HPDE6-E6E7 (cell line): ENCODE results near the gene CLCF1.

Experiments used
- DNase-seq: peaks from one replicate; pipeline ENCODE4 v3.0.0; 2011; ENCODE audit warnings: missing footprints; ENCODE audit errors: extremely low spot score

Gene CLCF1

GRCh38 chr11:67374571-67375281, 1.3 kb upstream of the CLCF1 start:
- no peak for DNase-seq

DNA sequence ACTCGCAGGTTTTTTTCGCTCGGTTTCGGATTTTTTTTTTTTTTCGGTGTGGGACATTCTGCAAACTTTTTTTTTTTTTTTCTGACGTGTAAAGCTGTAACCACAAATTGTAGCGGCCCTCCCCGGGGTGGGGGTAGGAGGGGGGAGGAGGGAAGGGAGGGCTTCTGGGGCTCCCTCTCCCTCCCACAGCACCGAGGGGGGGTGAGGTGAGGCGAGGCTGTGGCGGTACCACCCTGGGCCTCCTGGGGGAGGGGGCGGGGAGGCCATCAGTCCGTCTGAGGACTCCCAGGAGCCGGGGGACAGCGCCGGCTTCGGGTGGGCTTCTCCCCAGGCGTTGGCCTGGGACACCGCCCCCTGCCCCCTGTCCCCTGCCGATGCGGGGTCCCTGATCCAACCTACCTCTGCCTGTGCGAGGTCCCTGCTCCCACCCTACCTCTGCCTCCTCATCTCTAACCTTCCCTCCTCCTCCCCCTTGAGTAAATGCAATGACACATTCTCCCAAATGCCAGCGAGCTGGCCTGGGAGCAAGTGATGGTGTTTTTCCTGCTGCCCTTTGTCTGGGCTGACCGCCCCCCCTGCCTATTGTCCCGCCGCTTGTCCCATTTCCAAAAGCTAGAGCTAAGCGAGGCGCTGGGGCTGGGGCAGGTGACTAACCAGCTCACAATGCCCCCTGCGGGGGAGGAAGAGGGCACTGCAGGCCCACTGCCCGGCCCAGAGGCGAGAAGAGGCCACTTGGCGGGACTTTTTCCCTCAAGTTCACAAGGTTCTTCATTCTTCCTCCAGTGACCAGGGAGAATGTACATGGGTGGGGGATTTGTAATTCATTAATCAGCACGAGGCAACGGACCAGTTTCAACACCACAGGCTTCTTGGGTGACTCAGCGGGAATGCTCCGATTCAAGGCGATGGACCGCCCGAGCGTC, 511 bp upstream of the CLCF1 start:
- peak; percentile 91 for DNase-seq

GRCh38 chr11:67372321-67372992, 941 bp downstream of the CLCF1 start:
- DNase-seq = no peak

DNA sequence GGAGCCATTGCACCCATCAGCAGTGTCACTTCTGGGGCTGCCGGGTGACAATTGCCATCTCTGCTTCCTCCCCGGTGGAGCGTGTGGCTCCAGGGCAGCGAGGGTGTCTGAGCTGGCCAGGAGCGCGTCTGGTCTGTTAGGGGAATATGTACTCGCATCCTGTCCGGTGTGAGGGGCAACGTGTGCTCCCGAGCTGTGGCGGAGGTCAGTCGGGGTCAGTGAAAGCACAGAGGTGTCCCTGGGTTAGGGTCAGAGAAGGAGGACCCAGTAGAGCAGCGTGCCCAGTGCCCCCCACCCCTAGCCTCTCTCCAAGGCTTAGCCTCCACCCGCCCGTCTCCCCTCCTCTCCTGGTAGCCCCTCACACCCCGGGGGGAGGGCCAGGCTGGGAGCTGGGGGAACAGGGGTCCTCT, 1.5 kb downstream of the CLCF1 start:
- DNase-seq = no peak

DNA sequence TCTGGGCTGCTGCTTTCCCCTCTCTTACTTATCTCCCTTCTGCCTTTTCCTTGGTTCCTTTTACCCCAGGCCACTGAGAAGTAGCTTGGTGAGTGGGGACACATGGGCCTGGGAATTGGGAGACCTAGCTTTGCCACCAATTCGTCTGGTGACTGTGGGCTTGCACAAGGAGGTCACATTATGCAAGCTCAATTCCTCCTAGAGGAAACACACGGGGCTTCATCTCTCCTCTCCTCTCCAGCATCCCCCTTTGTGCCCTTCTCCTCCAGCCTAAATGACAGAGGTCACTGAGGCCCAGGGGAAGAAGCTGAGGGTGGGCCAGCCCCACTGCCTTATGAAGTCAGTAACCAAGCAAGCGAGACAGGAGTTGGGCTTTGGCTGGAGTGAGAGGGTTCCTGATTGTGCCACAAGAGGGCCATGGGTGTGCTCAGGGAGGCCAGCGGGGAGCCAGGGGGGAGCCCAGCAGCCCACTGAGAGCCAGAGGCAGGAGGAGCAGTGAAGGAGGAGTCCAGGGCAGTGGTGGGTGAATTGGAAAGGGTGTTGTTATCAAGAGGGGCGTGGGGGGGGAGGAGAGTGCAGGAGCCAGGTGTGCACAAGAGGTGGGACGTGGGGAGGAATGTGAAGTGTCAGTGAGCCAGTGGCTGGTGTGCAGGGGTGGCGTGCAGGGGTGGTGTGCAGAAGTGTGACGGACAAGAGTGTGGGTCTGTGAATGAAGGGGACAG, 2.0 kb downstream of the CLCF1 start:
- no peak for DNase-seq

- DNase-seq = no peak
Observed at GRCh38 chr11:67370351-67371076, 2.9 kb downstream of the CLCF1 start.

GRCh38 chr11:67369801-67370284, 3.6 kb downstream of the CLCF1 start:
- no peak for DNase-seq

- DNase-seq = no peak
Observed at GRCh38 chr11:67369275-67369674, 4.1 kb downstream of the CLCF1 start.

- no peak for DNase-seq
Observed at GRCh38 chr11:67368621-67369020, 4.8 kb downstream of the CLCF1 start.

DNA sequence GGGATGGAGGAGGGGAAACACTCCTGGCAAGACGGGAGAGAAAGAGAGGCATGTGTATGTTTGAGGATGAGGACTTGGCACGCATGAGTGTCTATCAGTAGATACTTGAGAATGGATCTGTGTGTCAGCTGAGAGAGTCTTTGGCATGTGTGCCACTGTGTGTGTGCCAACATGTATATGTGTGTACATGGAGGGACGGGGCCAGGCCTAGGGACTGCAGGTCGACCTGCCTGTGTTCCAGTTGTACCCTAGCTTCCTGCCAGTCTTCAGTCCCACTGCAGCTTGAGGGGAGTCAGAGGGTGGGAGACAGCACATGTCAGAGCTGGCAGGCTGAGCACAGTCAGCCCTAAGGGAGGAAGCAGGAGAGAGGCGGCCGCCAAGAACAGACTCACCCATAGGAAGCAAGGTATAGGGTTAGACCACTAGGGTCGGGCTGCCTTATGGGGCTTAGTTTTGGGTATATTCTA, 5.6 kb downstream of the CLCF1 start:
- DNase-seq = no peak

DNA sequence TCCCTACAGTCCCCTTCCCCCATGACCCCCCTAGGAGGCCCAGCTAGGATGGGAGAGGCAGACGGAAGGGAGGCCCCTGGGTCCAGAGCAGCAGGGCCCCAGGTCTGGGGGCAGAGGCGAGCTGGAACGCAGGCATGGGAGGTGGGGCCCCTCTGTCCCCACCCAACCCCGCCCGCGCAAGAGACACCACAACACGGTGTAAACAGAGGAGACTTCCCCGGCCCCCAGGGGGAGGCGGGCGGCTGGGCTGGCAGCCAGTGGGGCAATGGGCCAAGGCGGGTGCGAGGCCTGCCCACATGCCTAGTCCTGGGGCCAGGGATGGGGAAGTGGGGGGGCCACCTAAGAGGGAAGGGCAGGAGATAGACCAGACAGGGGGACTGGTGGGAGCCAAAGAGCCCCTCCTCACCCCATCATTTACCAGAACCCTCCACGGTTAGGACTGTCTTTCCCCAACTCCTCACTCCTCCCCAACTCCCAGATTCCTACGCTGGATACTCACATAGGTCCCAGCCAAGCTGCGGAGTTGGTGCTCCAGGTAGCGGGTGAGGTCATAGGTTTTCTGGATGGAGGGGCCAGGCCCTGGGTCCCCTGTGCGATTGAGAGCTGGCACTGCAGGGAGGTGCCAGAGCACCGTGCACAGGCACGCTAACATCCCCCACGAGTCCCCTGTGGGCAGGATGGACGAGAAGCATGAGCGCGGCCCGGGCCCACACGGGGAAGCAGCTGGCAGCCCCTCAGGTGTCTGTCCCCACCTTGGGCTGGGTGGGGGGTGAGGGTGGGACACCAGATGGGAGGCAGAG, 6.2 kb downstream of the CLCF1 start:
- DNase-seq = no peak

GRCh38 chr11:67366546-67366945, 6.9 kb downstream of the CLCF1 start:
- DNase-seq = no peak

- DNase-seq = no peak
Observed at GRCh38 chr11:67365736-67366444, 7.5 kb downstream of the CLCF1 start.

DNA sequence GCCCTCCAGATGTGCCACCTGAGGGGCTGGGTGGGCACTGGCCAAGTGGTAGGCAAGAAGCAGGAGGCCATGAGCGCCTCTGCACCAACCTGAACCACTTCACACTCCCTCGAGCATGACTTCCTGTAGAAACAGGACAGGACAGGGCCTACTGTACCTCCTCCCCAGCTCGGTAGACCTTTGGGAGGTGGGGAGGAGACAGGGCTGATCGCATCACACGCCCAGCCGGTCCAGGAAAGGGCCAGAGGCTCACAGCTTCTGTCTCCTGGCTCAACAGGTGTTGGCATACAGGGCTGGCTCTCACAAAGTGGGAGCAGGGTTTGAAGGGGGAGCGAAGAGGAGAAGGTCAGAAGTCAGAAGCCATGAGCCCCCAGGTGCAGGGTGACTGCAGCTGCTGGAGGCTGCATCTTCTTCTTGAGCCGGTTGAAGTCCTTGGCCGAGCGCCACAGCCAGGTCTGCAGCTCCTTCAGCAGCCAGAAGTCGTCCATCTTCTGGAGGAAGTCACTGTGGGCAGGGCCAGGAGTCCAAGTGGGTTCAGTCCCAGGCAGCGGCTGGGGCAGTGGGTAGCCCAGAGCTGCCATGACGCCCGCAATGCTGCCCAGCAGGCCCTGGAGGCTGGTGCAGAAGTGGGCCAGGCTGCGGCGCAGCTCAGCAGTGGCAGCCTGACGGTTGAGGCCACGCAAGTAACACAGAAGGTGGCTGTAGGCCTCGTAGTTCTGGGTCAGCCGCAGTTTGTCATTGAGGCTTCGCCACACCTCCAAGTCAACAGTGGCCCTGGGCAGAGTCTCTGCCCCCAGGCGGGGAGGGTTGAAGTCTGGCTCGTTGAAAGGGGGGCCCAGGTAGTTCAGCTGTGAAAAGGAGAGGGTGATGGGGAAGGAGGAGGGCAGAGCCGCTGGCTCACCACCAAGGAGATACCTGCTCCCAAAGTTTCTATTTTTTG, 8.3 kb downstream of the CLCF1 start:
- no peak for DNase-seq

DNA sequence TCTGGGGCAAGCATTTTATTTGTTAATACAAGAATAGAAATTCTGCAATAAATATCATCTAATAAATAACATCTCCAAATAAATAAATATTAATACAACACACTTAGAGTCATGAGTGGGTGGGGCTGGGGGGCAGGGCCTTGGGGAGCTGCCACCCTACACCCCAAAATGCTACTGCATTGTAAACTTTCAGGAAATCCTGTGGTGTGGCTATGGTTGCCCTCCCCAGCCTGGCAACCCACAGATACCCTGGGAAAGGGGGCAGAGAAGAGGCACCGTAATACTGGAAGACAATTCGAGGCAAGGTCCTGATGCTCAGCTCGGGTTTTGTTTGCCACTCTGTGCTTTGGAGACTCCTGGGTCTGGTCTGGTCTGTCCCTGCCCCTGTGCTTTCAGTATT, 9.2 kb downstream of the CLCF1 start:
- no peak for DNase-seq

DNA sequence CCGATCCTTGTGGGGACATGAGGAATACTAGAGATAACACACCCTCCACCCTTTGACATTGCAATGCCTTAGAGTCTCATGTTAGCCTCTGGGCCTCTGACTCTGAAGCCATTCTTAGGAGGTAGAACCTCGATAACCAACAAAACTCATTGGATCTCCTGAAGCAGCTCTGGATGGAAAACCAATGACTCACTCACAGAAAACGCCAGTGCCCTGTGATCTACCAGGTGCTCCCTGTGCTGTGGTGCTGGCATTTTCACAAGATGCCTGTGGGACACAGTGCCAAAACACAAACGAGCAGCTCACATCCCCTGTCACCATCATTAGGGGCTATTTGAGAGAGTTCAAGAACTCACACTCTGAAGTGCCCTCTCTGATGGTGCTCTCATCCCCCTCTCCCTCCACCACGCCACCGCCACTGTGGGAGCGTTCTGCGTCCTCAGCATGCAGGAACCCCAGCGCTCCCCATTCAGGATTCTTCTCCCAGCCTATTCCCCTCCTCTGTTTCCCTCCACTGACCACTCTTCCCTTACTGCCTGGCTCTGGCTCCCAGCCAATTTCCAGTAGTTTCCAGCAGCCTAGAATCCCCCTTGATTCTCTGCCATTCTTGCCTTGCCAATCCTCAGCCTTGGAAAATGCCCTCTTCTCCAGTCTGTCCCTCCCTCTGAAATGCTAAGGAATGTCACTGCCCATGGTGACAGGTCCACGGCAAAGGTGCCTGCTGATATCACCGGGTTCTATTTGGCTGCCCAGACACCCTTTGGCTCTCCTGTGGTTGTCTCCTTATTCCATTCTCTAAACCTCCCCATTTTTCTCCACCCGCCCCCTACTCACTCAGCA, 15.3 kb downstream of the CLCF1 start:
- no peak for DNase-seq

- peak; percentile 68 for DNase-seq
Observed at GRCh38 chr11:67356864-67357561, 16.4 kb downstream of the CLCF1 start.
